Jurkat, Clone E6-1 (cell line): ENCODE measurements around the gene KCTD11.
"Not testable (repeated sequence)": the region's sequence is repeated elsewhere in the genome, so short reads cannot be mapped to it uniquely, and the experiment has no call there.

ENCODE experiments used
- DNase-seq: peaks from one replicate; pipeline ENCODE4 v3.0.0-alpha.2; 2011; ENCODE audit warnings: low read depth, low spot score
- H3K4me3 ChIP-seq: 2 replicates; pipeline ENCODE4 v1.5.1; 2011; ENCODE audit warnings: mild to moderate bottlenecking, low read length, control low read depth, moderate library complexity

Gene KCTD11

DNA sequence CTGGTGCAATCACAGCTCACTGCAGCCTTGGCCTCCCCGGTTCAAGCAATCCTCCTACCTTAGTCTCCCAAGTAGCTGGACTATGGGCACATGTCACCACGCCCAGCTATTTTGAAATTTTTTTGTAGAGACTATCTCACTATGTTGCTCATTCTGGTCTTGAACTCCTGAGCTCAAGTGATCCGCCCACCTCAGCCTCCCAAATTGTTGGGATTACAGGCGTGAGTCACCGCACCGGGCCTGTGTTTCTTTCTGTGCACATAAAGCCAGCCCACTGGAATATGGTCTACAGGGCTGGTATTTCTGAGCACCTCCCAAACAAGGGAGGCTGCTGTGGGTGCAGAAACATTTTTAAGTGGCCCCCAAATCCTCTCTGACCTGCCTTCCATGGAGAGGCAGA lies 11.3 kb downstream of the KCTD11 start:
- no peak for DNase-seq
- no peak overlapping the region for H3K4me3 ChIP-seq

DNA sequence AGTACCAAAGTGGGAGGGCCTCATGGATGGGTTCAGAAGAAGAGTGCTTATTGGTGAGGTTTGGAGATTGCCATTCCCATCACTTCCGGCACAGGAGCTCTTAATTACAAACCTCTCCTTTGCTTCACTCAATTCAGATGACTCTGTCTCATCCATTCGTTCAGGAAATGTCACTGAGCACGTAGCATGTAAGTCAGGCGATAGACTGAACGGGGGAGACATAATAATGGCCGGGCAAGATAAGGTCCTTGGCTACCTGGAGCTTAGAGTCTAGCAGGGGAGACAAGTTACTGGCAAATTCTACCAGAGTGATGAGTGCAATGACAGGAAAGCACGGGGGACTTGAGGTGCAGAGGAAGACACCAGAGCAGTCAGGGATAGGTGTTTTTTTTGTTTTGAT lies 14.0 kb downstream of the KCTD11 start:
- H3K4me3 ChIP-seq, DNase-seq: not testable (repeated sequence)

DNA sequence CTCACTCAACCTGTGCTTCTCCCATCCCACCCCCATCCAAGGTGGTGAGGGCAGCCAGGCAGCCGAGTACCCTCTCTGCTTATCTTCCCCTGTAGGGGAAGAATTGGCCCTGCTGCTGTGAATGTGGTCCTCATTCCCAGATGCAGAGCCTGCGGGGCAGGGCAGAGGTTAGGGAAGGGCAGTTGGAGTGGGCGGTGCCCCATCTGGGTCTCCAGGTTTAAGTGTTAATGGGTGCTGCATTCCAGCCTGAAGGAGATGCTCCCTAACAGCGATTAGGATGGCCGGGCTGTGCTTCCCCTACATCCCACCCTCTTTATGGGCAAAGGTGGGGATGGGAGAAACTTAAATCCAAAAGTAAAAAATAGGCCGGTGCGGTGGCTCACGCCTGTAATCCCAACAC lies 15.1 kb downstream of the KCTD11 start:
- DNase-seq, result no peak
- H3K4me3 ChIP-seq, result no peak overlapping the region

- DNase-seq, result no peak
- no peak overlapping the region for H3K4me3 ChIP-seq
These were observed 16.1 kb downstream of the KCTD11 start for GRCh38 chr17:7367918-7368598.

DNA sequence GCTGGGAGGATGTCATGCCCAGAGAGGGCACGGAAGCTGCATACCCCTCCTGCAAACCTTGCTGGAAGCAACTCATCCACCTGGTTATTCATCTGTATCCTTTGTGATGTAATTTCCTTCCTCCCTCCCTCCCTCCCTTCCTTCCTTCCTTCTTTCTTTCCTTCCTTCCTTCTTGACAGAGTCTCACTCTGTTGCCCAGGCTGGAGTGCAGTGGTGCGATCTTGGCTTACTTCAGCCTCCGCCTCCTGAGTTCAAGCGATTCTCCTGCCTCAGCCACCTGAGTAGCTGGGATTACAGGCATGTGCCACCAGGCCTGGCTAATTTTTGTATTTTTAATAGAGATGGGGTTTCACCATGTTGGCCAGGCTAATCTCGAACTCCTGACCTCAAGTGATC lies 16.6 kb downstream of the KCTD11 start:
- DNase-seq, H3K4me3 ChIP-seq: not testable (repeated sequence)

- no peak for DNase-seq
These were observed 17.9 kb downstream of the KCTD11 start for GRCh38 chr17:7369825-7370224.

DNA sequence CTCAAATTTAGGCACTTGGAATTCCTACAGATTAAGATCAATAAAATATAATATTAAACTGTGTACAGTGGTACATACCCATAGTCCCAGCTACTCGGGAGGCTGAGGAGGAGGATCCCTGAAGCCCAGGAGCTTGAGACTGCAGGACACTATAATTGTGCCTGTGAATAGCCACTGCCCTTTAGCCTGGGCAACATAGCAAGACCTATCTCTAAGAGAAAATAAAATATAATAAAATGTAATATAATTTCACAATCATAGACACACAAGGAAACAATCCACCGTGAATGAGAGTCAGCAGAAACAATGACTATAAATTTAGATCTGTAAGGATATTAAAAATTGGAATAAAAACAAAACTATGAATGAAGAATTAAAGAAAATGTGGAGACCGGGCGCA lies 18.9 kb downstream of the KCTD11 start:
- no peak overlapping the region for H3K4me3 ChIP-seq
- DNase-seq, result no peak

More at GRCh38 chr17:7369825-7370224, 17.9 kb downstream of the KCTD11 start:
- H3K4me3 ChIP-seq, result no peak overlapping the region

DNA sequence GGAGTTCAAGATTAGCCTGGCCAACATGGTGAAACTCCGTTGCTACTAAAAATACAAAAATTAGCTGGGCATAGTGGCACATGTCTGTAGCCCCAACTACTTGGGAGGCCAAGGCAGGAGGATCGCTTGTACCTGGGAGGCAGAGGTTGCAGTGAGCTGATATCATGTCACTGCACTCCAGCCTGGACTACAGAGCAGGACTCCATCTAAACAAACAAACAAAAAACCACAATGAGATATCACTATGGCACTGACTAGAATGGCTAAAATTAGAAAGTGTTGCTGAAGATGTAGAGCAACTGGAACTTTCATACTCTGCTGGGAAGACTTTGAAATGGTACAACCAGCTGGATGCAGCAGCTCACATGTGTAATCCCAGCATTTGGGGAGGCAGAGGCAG lies 22.4 kb downstream of the KCTD11 start:
- H3K4me3 ChIP-seq, result no peak overlapping the region
- DNase-seq, result no peak

- H3K4me3 ChIP-seq, result no peak overlapping the region
- DNase-seq, result no peak
These were observed 27.2 kb downstream of the KCTD11 start for GRCh38 chr17:7379134-7379533.

- DNase-seq, result no peak
- H3K4me3 ChIP-seq, result no peak overlapping the region
These were observed 28.4 kb downstream of the KCTD11 start for GRCh38 chr17:7380321-7380720.

- no peak within 1 kb of the TSS for H3K4me3 ChIP-seq
- no peak for DNase-seq
These were observed 29.1 kb downstream of the KCTD11 start, which contains the start of gene TNK1 for GRCh38 chr17:7380855-7381683. TNK1 (plus strand) TSS chr17:7381089; CDS start chr17:7382927, 1,838 bp downstream.

DNA sequence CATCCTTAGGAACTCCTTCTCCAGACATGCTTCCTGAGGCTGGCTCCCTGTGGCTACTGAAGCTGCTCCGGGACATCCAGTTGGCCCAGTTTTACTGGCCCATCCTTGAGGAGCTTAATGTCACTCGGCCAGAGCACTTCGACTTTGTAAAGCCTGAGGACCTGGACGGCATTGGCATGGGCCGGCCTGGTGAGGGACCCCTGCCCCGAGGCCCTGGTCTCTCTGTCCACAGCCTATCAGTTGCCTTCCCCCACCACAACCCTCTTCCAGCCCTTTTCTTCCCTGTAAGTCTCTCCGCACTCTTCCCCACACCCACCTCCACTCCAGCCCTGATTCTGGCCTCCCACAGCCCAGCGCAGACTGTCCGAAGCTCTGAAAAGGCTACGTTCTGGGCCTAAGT lies 30.9 kb downstream of the KCTD11 start:
- DNase-seq, result no peak
- H3K4me3 ChIP-seq, result no peak overlapping the region

DNA sequence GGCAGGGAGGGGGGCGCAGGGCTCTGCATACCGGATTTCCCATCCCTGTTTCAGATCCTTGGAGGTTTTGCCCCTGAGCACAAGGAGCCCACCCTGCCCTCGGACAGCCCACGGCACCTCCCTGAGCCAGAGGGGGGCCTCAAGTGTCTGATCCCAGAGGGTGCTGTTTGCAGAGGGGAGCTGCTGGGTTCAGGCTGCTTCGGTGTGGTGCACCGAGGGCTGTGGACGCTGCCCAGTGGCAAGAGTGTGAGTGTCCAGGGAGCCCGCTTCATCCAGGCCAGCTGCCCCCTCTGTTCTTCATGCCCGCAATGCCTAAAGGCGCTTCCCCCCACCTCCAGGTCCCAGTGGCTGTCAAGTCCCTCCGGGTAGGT lies 31.4 kb downstream of the KCTD11 start:
- peak overlapping the region; percentile 60; the same call in 1 of the 2 replicates for H3K4me3 ChIP-seq
- no peak for DNase-seq

GRCh38 chr17:7383742-7384488 lies 32.0 kb downstream of the KCTD11 start:
- H3K4me3 ChIP-seq, result peak overlapping the region; percentile 60
- DNase-seq, result peak; percentile 54

- H3K4me3 ChIP-seq, result peak overlapping the region; percentile 60
- no peak for DNase-seq
These were observed 32.6 kb downstream of the KCTD11 start for GRCh38 chr17:7384489-7385081.

DNA sequence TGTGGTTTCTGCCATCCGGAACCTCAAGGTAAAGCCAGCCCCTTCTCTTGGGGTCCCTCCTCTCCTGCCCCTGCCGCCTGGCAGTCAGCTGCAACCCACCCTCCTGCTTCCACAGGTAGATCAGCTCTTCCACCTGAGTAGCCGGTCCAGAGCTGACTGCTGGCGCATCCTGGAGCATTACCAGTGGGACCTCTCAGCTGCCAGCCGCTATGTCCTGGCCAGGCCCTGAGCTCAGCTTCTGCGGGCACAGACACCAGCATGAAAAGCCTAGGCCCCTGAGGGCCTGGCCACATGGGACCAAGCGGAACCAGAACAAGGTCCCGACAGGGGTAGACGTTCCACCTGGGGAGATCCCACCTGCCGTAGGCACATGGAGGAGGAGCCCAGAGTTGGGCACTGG lies 36.9 kb downstream of the KCTD11 start:
- H3K4me3 ChIP-seq, result no peak overlapping the region
- no peak for DNase-seq

DNA sequence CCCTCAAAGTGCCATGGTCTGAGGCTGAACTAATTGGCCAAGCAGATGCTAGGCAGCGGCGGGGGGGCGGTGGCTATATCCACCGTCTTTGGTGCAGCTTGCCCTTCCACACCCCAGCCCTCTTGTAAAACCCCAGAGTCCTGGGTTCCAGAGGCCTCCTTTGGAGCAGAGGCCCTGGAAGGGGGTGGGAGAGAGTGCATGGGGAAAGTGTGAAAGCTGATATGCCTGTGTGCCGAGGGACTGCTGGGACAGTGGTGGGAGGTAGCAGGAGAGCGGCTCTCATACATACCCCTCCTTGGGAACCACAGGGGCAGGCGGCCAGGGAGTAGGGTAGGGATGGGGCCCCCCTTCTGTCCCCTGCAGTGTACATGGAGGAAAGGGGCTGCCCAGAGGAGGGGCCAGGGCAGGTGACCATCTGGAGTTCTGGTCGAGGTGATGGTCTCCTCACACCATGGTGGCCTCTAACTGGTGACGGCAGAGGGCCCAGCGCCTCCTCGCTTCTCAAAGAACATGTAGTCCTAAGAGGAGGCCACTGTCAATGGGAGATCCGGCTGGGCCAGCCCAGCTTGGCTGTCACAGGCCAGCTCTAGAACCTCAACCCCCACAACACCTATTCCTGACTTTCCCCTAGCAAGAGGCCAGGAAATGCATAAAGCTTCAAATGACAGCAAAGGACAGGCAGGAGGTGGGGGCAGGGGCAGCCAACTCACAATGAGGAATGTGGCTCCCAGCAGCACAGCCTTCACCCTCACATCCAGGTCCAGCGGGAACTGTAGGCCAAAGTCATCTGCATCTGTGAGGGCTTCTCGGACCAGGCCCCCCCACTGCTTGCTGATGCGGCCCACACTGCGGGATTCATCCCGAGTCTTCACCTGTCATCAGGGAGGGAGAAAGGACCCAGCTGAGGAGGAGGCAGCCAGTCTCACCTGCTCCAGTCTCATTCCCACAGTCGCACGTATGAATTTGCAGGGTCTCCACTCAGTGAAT lies 38.3 kb downstream of the KCTD11 start:
- no peak overlapping the region for H3K4me3 ChIP-seq

GRCh38 chr17:7391307-7391706 lies 39.3 kb downstream of the KCTD11 start:
- DNase-seq, result no peak
- H3K4me3 ChIP-seq, result no peak overlapping the region

More for the DNA sequence above, 38.3 kb downstream of the KCTD11 start:
- no peak for DNase-seq
